ENCODE results near the gene LCE3E.

Gene LCE3E

DNA sequence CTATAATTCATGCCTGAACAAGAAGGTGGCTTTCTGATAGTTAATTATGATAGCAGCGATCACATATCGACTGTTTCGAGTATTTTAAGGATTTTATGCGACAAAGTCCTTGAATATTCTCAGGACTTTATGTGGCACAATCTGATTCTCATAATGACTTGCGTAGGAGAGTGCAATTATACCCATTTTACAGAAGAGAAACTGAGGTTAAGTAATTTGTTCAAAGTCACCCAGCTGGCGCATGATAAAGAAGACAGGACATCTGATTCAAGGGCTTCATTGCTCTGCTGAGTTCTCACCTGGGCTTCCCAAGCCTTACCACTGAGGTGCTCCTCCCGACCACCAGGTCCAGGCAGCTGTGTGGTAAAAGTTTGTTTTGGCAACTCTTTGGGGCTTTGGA lies 50.5 kb downstream of the LCE3E start:
- DNase-seq (ENCODE audit: low spot score): no peak

Measured in activated CD4-positive, alpha-beta T cell treated with anti-CD3 and anti-CD28 coated beads, Interleukin-2, Interleukin-4, amounts not matched to agents 100 ng/mL and 50 ng/mL, durations not matched to agents 16 hours and 8 hours (primary cell).